ENCODE results near the gene ZMYND8.
"Not testable (repeated sequence)": the region's sequence is repeated elsewhere in the genome, so short reads cannot be mapped to it uniquely, and the experiment has no call there.

The ZMYND8 gene

DNA sequence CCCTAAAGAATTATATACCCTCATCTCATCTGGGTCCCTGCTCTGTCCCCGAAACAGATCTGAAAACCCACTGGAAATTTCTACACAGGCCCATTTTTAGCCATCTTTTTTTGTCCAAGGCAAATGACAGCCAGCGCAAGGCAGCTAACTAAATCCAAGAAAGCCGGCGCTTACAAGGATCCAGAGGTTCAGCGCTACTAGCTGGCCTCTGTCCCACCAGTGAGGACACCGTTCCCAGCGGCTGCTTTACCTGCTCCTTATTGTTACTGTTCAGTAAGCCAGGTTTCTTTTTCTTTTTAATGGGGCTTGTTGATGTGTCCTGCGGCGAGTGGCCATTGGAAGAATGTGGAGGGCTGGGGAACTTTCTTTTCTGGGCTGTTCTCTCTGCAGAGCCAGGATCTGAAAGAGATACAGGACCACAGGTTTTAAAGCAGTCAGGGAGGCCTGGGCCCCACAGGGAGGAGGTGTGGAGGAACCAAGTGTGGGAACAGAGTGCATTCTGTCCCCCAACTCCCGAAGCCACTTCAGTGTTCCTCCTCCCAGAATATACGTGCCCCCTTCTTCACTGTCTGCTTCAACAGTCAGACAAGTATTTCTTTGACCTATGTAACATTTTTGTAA is 46.6 kb downstream of the ZMYND8 start:
- DNase-seq: no peak

- DNase-seq: no peak
Observed at GRCh38 chr20:47309394-47309793, 47.1 kb downstream of the ZMYND8 start.

DNA sequence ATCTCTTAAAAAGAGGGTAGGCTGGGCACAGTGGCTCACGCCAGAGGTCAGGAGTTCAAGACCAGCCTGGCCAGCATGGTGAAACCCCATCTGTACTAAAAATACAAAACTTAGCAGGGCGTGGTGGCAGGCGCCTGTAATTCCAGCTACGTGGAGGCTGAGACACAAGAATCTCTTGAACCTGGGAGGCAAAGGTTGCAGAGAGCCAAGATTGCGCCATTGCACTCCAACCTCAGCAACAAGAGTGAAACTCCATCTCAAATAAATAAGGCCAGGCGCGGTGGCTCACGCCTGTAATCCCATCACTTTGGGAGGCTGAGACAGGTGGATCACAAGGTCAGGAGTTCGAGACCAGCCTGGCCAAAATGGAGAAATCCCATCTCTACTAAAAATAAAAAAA is 48.9 kb downstream of the ZMYND8 start:
- not testable (repeated sequence) for DNase-seq

GRCh38 chr20:47306755-47307370 is 49.6 kb downstream of the ZMYND8 start:
- no peak for DNase-seq

- no peak for DNase-seq
Observed at GRCh38 chr20:47306095-47306494, 50.4 kb downstream of the ZMYND8 start.

GRCh38 chr20:47305667-47306066 is 50.8 kb downstream of the ZMYND8 start:
- no peak for DNase-seq

GRCh38 chr20:47304287-47304686 is 52.2 kb downstream of the ZMYND8 start:
- no peak for DNase-seq

GRCh38 chr20:47303736-47304135 is 52.8 kb downstream of the ZMYND8 start:
- no peak for DNase-seq

GRCh38 chr20:47300071-47300470 is 56.4 kb downstream of the ZMYND8 start:
- no peak for DNase-seq

GRCh38 chr20:47298624-47299023 is 57.9 kb downstream of the ZMYND8 start:
- DNase-seq: no peak

DNA sequence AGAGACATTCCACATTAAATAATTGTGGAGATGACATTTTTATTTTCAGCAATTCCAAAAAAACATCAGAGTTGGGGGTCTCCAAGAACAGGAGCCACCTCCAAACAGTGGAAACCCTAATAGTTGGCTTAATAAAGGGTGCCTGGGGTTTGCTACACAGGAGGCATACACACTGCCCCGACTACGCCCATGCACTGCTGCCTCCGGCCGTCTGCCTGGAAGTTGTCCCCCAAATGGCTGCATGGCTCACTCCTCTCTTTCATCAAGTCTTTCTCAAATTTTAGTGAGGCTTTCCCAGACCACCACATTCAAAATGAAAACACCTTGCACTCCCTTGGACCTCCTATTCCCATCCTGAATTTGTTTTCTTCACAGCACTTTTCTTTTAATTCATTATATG is 58.8 kb downstream of the ZMYND8 start:
- no peak for DNase-seq

GRCh38 chr20:47296950-47297349 is 59.5 kb downstream of the ZMYND8 start:
- no peak for DNase-seq

DNA sequence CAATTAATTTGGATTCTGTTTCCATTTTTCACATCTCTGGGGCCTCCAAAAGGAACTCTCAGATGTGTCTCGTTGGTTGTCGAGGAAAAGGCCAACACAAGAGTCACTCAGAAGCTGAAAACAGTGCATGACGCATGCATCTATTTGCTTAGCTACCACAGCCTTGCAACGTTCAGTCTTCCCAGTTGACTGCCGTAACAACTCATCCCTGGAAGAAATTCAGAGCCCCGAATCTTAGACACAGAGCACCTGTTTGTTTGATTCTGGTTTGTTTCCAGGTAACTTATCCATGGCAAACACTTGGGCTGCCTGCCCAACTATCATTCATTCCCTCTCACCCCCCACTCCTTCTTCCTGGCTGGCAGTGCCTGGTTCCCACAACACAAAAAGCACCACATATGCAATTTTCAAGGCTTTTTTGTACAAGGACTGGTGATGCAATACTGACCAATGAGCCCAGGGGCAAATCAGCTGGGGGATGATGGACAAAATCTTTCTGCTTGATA is 60.5 kb downstream of the ZMYND8 start:
- no peak for DNase-seq

- DNase-seq: no peak
Observed at GRCh38 chr20:47295129-47295813, 61.2 kb downstream of the ZMYND8 start.

DNA sequence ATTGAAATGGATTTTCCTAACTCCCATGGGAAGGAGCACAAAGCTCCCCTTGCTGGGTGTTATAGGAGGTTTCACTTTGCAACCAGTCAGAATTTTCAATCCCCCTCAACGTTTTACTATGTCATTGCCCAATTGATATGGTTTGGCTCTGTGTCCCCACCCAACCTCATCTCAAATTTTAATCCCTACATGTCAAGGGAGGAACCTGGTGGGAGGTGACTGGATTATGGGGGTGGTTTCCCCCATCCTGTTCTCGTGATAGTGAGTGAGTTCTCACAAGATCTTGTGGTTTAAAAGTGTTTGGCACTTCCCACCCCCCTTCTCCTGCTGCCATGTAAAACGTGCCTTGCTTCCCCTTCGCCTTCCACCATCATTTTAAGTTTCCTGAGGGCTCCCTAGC is 62.9 kb downstream of the ZMYND8 start:
- no peak for DNase-seq

GRCh38 chr20:47292581-47292980 is 63.9 kb downstream of the ZMYND8 start:
- no peak for DNase-seq

GRCh38 chr20:47290666-47291430 is 65.7 kb downstream of the ZMYND8 start:
- DNase-seq: no peak

- DNase-seq: no peak
Observed at GRCh38 chr20:47290008-47290407, 66.5 kb downstream of the ZMYND8 start.

DNA sequence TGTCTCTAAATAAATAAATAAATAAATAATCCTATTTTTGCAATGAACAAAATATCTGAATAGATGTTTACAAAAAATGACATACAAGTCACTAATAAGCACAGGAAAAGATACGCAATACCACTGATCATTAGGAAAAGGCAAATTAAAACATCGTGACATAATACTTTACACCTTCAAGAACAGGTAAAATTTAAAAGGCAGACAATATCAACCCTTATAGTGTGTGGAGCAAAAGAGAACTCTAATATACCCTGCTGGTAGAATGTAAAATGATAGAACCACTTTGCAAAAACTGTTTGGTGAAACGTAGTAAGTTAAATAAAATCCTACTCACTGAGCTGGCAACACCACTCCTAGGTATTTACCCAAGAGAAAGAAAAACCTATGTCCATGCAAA is 67.4 kb downstream of the ZMYND8 start:
- DNase-seq: no peak

GRCh38 chr20:47288530-47288929 is 68.0 kb downstream of the ZMYND8 start:
- not testable (repeated sequence) for DNase-seq

DNA sequence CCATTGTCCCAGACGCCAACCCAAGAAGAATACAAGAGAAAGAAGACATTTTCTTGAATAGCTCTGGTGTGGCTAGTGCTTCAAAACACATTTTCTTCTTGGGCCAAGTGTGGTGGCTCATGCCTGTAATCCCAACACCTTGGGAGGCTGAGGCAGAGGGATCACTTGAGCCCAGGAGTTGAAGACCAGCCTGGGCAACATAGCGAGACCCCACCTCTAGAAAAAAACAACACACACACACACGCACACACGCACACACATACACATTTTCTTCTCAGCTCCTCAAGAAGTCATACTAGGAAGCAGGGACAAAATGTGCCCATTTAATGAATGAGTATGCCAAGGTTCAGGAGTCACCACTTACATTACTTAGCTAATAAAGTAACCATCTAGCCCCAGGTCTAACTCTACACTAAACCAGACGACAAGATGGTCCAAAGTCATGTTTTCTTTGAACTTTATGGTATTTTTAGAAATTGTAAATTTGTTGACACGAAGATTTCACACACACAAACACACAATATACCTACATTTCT is 68.8 kb downstream of the ZMYND8 start:
- no peak for DNase-seq

DNA sequence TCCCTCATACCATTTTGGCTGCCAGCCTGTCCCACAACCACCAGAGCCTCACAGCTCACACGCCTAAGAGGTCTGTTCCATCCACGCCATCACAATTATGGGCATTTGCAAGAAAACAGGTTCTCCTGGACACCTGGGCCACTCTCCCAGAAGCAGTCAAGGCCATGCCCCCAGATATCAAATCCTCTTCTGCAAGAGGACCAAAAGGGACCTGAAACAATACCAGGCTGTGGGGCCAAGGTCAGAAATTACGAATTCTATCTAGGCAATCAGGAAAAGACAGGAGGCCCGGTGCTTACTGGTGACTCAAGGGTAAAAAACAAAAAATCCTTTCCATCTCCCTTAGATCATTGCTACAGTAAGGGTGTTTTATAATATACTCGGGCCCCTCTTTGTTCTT is 69.8 kb downstream of the ZMYND8 start:
- DNase-seq: no peak

DNA sequence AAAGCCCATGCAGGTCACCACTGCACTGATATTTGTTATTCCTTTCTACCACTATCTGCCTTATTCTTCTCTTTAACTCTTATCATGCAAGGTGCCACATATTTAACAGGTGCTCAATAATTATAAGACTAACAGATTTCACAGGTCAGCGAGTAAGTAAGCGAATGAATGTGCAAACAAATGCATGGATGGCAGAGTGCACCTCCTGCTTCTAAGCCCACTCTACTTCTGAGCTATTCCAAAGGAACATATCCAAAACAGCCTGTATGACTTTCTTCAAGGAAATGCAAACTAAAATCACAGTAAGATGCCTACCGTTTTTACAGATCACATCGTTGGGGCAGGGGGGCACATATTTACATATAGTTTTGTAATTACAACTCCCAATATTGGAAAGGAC is 71.3 kb downstream of the ZMYND8 start:
- DNase-seq: no peak
